GM04503 (cell line): ENCODE data around the gene ZNF256.
A peak's percentile ranks its signal among the peaks of the same experiment; 100 is the strongest.

Experiments used
- DNase-seq: peaks from one replicate; pipeline ENCODE4 v3.0.0-alpha.2; 2012; ENCODE audit warnings: low read depth

ZNF256 gene

GRCh38 chr19:57947419-57948134, at the start of gene ZNF256:
ZNF256 (minus strand) TSS chr19:57947706; CDS start chr19:57947474, 232 bp downstream.
- peak; percentile 75 for DNase-seq

GRCh38 chr19:57992841-57993240, 45.3 kb upstream of the ZNF256 start:
- DNase-seq, result no peak

- DNase-seq, result no peak
Observed at GRCh38 chr19:57978586-57979289, 31.2 kb upstream of the ZNF256 start.

- no peak for DNase-seq
Observed at GRCh38 chr19:57974434-57974833, 26.9 kb upstream of the ZNF256 start, which contains the start of gene C19orf18. C19orf18 (minus strand) TSS chr19:57974534; CDS start chr19:57974432, 102 bp downstream.

GRCh38 chr19:57964761-57965160, 17.3 kb upstream of the ZNF256 start:
- no peak for DNase-seq

GRCh38 chr19:57961785-57962184, 14.3 kb upstream of the ZNF256 start:
- DNase-seq, result no peak

GRCh38 chr19:57954996-57955395, 7.5 kb upstream of the ZNF256 start:
- DNase-seq, result no peak

- DNase-seq, result no peak
Observed at GRCh38 chr19:57949702-57950101, 2.2 kb upstream of the ZNF256 start.

- DNase-seq, result no peak
Observed at GRCh38 chr19:57949296-57949695, 1.8 kb upstream of the ZNF256 start.

- no peak for DNase-seq
Observed at GRCh38 chr19:57947088-57947418, 453 bp downstream of the ZNF256 start.

- DNase-seq, result no peak
Observed at GRCh38 chr19:57946316-57946715, 1.2 kb downstream of the ZNF256 start.

- DNase-seq, result no peak
Observed at GRCh38 chr19:57941593-57941992, 5.9 kb downstream of the ZNF256 start.

GRCh38 chr19:57935731-57936130, 11.8 kb downstream of the ZNF256 start:
- no peak for DNase-seq

GRCh38 chr19:57934820-57935665, 12.5 kb downstream of the ZNF256 start, which contains the start of gene ZNF418:
ZNF418 (minus strand) TSS chr19:57935402; CDS start chr19:57933822, 1,580 bp downstream.
- peak; percentile 67 for DNase-seq

- no peak for DNase-seq
Observed at GRCh38 chr19:57927587-57927986, 19.9 kb downstream of the ZNF256 start.

- DNase-seq, result peak; percentile 86
Observed at GRCh38 chr19:57916168-57916995, 31.1 kb downstream of the ZNF256 start, which contains the start of gene ZNF417. ZNF417 (minus strand) TSS chr19:57916592; CDS start chr19:57916411, 181 bp downstream.

- no peak for DNase-seq
Observed at GRCh38 chr19:57914531-57914930, 33.0 kb downstream of the ZNF256 start.

GRCh38 chr19:57907394-57907793, 40.1 kb downstream of the ZNF256 start:
- no peak for DNase-seq

GRCh38 chr19:57905258-57905657, 42.2 kb downstream of the ZNF256 start:
- DNase-seq, result no peak

GRCh38 chr19:57903618-57904184, 43.8 kb downstream of the ZNF256 start:
- DNase-seq, result no peak

- no peak for DNase-seq
Observed at GRCh38 chr19:57900311-57900710, 47.2 kb downstream of the ZNF256 start.
